Transverse colon (tissue), 4 donors: ENCODE measurements around the gene KCNN3. TPM values are rescaled to one million over a fixed set of nuclear protein-coding genes. Genes with fewer than 3 reads are reported as not detected.

ENCODE experiments used
- DNase-seq: peaks from one replicate; pipeline ENCODE4 v3.0.0-alpha.2; 2019
- H3K27ac ChIP-seq, 4 donors: fragments of 200-600 bp; sonication (generic); 2 replicates each; pipeline ENCODE4 v1.5.1; 2016 to 2018; ENCODE audit warnings: inconsistent platforms in 4 of 4
- H3K27me3 ChIP-seq: fragments of 200-600 bp; sonication (generic); 2 replicates; pipeline ENCODE4 v1.5.1; 2017; ENCODE audit warnings: inconsistent platforms
- H3K36me3 ChIP-seq, 4 donors: fragments of 200-600 bp; sonication (generic); 2 replicates each; pipeline ENCODE4 v1.5.1; 2017 to 2019; ENCODE audit warnings: inconsistent platforms in 4 of 4
- H3K4me1 ChIP-seq, 4 donors: fragments of 200-600 bp; sonication (generic); 2 replicates each; pipeline ENCODE4 v1.5.1; 2017 to 2020; ENCODE audit warnings: inconsistent platforms in 4 of 4
- H3K4me3 ChIP-seq, 4 donors: fragments of 200-600 bp; sonication (generic); 1 replicate in 1 of 4; 2 replicates in 3 of 4; pipeline versions ENCODE4 v1.5.1 to v1.6.1; 2017 to 2019; ENCODE audit warnings: inconsistent platforms in 4 of 4
- H3K9me3 ChIP-seq, 2 donors: fragments of 200-600 bp; sonication (generic); 2 replicates each; pipeline ENCODE4 v1.5.1; 2017 to 2019; ENCODE audit warnings: inconsistent platforms in 2 of 2
- CTCF ChIP-seq, 5 experiments: fragments of 200-600 bp in 3 of 5; fragments of 450-650 bp in 2 of 5; sonication (generic) in 3 of 5; IDR thresholded peaks; 1 replicate in 2 of 5; 2 replicates in 3 of 5; pipeline ENCODE4 v1.5.1; 2016 to 2017; ENCODE audit warnings: antibody characterized with exemption in 5 of 5, inconsistent platforms in 3 of 5, mild to moderate bottlenecking in 2 of 5, moderate library complexity in 1 of 5
- EP300 ChIP-seq: sonication (generic); formaldehyde crosslinking; IDR thresholded peaks from one replicate; pipeline ENCODE4 v1.6.1; 2017; ENCODE audit warnings: antibody characterized with exemption, low read depth
- POLR2A ChIP-seq: fragments of 450-650 bp; IDR thresholded peaks from one replicate; pipeline ENCODE4 v1.6.1; 2016; ENCODE audit warnings: antibody characterized with exemption, mild to moderate bottlenecking, moderate library complexity
- POLR2AphosphoS5 ChIP-seq, 3 donors: sonication (generic); formaldehyde crosslinking; IDR thresholded peaks; one replicate each; pipeline ENCODE4 v1.6.1; 2016; ENCODE audit warnings: antibody characterized with exemption in 3 of 3
- WGBS, 2 donors: methylation state at CpG; one replicate each; pipeline ENCODE4 v1.1.5; 2018; ENCODE audit warnings: low coverage in 1 of 2; 5-methylcytosine and 5-hydroxymethylcytosine counted together
- in situ Hi-C, 4 donors: fragments of 200-750 bp; cut with MboI; loops; one replicate each; pipeline versions ENCODE4 v1.15.0 to v1.15.1; 2017; ENCODE audit warnings: low sequenced_read_pairs in 3 of 4, low pct_ligation_motif_present in 1 of 4, low pct_unique_long_range_greater_than_20kb in 1 of 4
- intact Hi-C: fragments of 100-400 bp; cut with DNase I; formaldehyde crosslinking; loops from one replicate; pipeline ENCODE4 v1.15.1; 2023; ENCODE audit warnings: low total_unique reads
- total RNA-seq, 4 donors: library from RNA; depleted of rRNA; stranded (reverse); fragments of >200 nt; gene quantifications; one replicate each; pipeline ENCODE4 v1.1.0, GENCODE V29; 2016

Gene KCNN3
- total RNA-seq, 4 donors from 2014 or later = 2.3 to 5.0 (median 3.5) TPM

GRCh38 chr1:154895798-154896197 lies 25.7 kb upstream of the KCNN3 start:
- intact Hi-C loops = no loop called here
- H3K4me1 ChIP-seq = no peaks in the 10 kb centered on the region
- H3K4me3 ChIP-seq = no peak overlapping the region
- no peaks in the 10 kb centered on the region for H3K27me3 ChIP-seq
- DNase-seq = no peak
- WGBS, 2 donors = 74 to 75% methylated on average over 4 to 7 of the region's 7 CpGs
- H3K27ac ChIP-seq = no peak overlapping the region
- no peaks in the 10 kb centered on the region for H3K36me3 ChIP-seq
- in situ Hi-C loops = loop anchor here in 1 of 4 donors (25.0 kb wide), 2 partner anchors 233 to 333 kb away; partner anchors contain the start of genes CHRNB2 and UBE2Q1
- H3K9me3 ChIP-seq = no peaks in the 10 kb centered on the region
- TF ChIP-seq POLR2A (no peak), POLR2AphosphoS5 (IDR thresholded peaks at IDR 0.05) (no peak), EP300 (no peak), CTCF (IDR thresholded peaks at IDR 0.05) (no peak)

- no peak overlapping the region for H3K4me3 ChIP-seq
- H3K27ac ChIP-seq = no peak overlapping the region
- no peaks in the 10 kb centered on the region for H3K27me3 ChIP-seq
- WGBS, 2 donors = 71 to 90% methylated on average over 1 of the region's 1 CpG
- in situ Hi-C loops (loop anchor here in 1 of 4 donors (25.0 kb wide), 2 partner anchors 229 to 329 kb away; partner anchors contain the start of genes CHRNB2 and UBE2Q1), intact Hi-C loops (no loop called here)
- no peaks in the 10 kb centered on the region for H3K9me3 ChIP-seq
- TF ChIP-seq POLR2AphosphoS5 (IDR thresholded peaks at IDR 0.05) (no peak), POLR2A (no peak), CTCF (IDR thresholded peaks at IDR 0.05) (no peak), EP300 (no peak)
- no peaks in the 10 kb centered on the region for H3K4me1 ChIP-seq
- H3K36me3 ChIP-seq = no peaks in the 10 kb centered on the region
- no peak for DNase-seq
Measured at GRCh38 chr1:154891452-154891851, 21.4 kb upstream of the KCNN3 start.

GRCh38 chr1:154888757-154889156 lies 18.7 kb upstream of the KCNN3 start:
- TF ChIP-seq POLR2AphosphoS5 (IDR thresholded peaks at IDR 0.05) (no peak), EP300 (no peak), CTCF (IDR thresholded peaks at IDR 0.05) (no peak), POLR2A (no peak)
- Histone ChIP-seq H3K9me3 (no peaks in the 10 kb centered on the region), H3K4me3 (no peak overlapping the region), H3K36me3 (no peaks in the 10 kb centered on the region), H3K4me1 (no peaks in the 10 kb centered on the region), H3K27ac (no peak overlapping the region), H3K27me3 (no peaks in the 10 kb centered on the region)
- no peak for DNase-seq
- in situ Hi-C loops (loop anchor here in 3 of 4 donors (10.0 to 25.0 kb wide), 5 partner anchors 224 to 404 kb away; partner anchors contain the start of genes CHRNB2 (in 1 of the 3) and UBE2Q1 (in 1 of the 3)), intact Hi-C loops (no loop called here)
- 86 to 91% methylated on average over 7 of the region's 7 CpGs for WGBS, 2 donors

- in situ Hi-C loops = loop anchor here in 3 of 4 donors (10.0 to 25.0 kb wide), 5 partner anchors 222 to 402 kb away; partner anchors contain the start of genes CHRNB2 (in 1 of the 3) and UBE2Q1 (in 1 of the 3)
- Histone ChIP-seq H3K4me3 (no peak overlapping the region), H3K36me3 (no peaks in the 10 kb centered on the region), H3K4me1 (no peaks in the 10 kb centered on the region), H3K27me3 (no peaks in the 10 kb centered on the region), H3K27ac (no peak overlapping the region), H3K9me3 (no peaks in the 10 kb centered on the region)
- no peak for DNase-seq
- TF ChIP-seq EP300 (no peak), POLR2AphosphoS5 (IDR thresholded peaks at IDR 0.05) (no peak), CTCF (IDR thresholded peaks at IDR 0.05) (no peak), POLR2A (no peak)
- 0 to 63% methylated on average over 1 to 5 of the region's 5 CpGs for WGBS, 2 donors
- intact Hi-C loops = no loop called here
Measured at GRCh38 chr1:154886281-154887015, 16.4 kb upstream of the KCNN3 start.
